Testis (tissue), 3 donors: ENCODE results near the gene LETM1. TPM values are rescaled to one million over a fixed set of nuclear protein-coding genes. Genes with fewer than 3 reads are reported as not detected.

Experiments
- DNase-seq: peaks from one replicate; pipeline ENCODE4 v3.0.0-alpha.2; 2019
- H3K27ac ChIP-seq, 2 donors: fragments of 200-600 bp; sonication (generic); one replicate each; pipeline ENCODE4 v1.5.1; 2019
- H3K27me3 ChIP-seq: fragments of 200-600 bp; sonication (generic); one replicate; pipeline ENCODE4 v1.5.1; 2019
- H3K36me3 ChIP-seq: fragments of 200-600 bp; sonication (generic); one replicate; pipeline ENCODE4 v1.5.1; 2017; ENCODE audit warnings: low read depth; ENCODE audit errors: missing control alignments
- H3K4me1 ChIP-seq: fragments of 200-600 bp; sonication (generic); one replicate; pipeline ENCODE4 v1.5.1; 2019
- H3K4me3 ChIP-seq, 2 donors: fragments of 200-600 bp; sonication (generic); one replicate each; pipeline ENCODE4 v1.5.1; 2017 to 2019
- H3K9me3 ChIP-seq: fragments of 200-600 bp; sonication (generic); one replicate; pipeline ENCODE4 v1.5.1; 2017
- POLR2A ChIP-seq: fragments of 450-650 bp; IDR thresholded peaks from one replicate; pipeline ENCODE4 v1.6.1; 2017; ENCODE audit warnings: antibody characterized with exemption, mild to moderate bottlenecking, moderate library complexity
- WGBS, 2 donors: methylation state at CpG; one replicate each; pipeline ENCODE4 v1.1.5; 2018; 5-methylcytosine and 5-hydroxymethylcytosine counted together
- intact Hi-C: fragments of 100-400 bp; cut with DNase I; formaldehyde crosslinking; loops from one replicate; pipeline ENCODE4 v1.15.1; 2023; ENCODE audit warnings: low total_unique reads
- polyA plus RNA-seq: library from polyadenylated mRNA; stranded (reverse); fragments of 350-450 nt; fragmentation: Illumina TruSeq; extraction: RNeasy Lipid Tissue Mini Kit (QIAGEN cat#74804); gene quantifications from one replicate; pipeline ENCODE4 v1.2.3, GENCODE V29; 2014; ENCODE audit warnings: low read depth, low replicate concordance; ENCODE audit not compliant: insufficient read depth
- total RNA-seq, 2 donors: library from RNA; depleted of rRNA; stranded (reverse); fragments of >200 nt; gene quantifications; one replicate each; pipeline ENCODE4 v1.2.3, GENCODE V29; 2016
- TF ChIP-seq, protein P1 (sequence below), 3 experiments: fragments of 450-650 bp in 2 of 3; fragments of 200-600 bp in 1 of 3; sonication (generic) in 1 of 3; IDR thresholded peaks; one replicate each; pipeline ENCODE4 v1.5.1; 2016 to 2019; ENCODE audit warnings: antibody characterized with exemption in 3 of 3, mild to moderate bottlenecking in 2 of 3, moderate library complexity in 1 of 3

LETM1 gene
- total and polyA plus RNA-seq, 3 donors from 2014 or later, result 38.1 to 124 (median 90.7) TPM

DNA sequence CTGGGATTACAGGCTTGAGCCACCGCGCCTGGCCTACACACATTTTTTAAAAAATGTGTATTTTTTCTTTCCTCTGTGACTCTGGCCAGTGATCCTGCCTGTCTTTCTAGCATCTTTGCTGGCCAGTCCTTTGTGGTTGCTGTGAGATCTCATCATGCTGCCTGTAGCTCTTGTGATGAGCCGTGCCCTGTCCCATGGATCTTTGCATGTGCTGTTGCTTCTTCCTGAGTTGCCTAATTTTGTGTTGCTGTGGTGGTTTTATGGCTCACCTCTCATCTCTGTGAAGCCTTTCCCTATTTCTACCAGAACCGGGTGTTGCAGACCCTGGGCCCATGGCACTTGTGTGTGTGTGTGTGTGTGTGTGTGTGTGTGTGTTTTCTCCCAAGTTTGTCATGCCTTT, 23.5 kb upstream of the LETM1 start:
- DNase-seq, result no peak
- WGBS, 2 donors, result 94 to 97% methylated on average over 4 of the region's 4 CpGs
- no peaks in the 10 kb centered on the region for H3K4me1 ChIP-seq
- H3K36me3 ChIP-seq, result no peaks in the 10 kb centered on the region
- no peaks in the 10 kb centered on the region for H3K27me3 ChIP-seq
- no peak for TF ChIP-seq POLR2A
- TF ChIP-seq, protein P1, sequence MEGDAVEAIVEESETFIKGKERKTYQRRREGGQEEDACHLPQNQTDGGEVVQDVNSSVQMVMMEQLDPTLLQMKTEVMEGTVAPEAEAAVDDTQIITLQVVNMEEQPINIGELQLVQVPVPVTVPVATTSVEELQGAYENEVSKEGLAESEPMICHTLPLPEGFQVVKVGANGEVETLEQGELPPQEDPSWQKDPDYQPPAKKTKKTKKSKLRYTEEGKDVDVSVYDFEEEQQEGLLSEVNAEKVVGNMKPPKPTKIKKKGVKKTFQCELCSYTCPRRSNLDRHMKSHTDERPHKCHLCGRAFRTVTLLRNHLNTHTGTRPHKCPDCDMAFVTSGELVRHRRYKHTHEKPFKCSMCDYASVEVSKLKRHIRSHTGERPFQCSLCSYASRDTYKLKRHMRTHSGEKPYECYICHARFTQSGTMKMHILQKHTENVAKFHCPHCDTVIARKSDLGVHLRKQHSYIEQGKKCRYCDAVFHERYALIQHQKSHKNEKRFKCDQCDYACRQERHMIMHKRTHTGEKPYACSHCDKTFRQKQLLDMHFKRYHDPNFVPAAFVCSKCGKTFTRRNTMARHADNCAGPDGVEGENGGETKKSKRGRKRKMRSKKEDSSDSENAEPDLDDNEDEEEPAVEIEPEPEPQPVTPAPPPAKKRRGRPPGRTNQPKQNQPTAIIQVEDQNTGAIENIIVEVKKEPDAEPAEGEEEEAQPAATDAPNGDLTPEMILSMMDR (IDR thresholded peaks at IDR 0.05), result no peak
- intact Hi-C loops, result no loop called here
- H3K9me3 ChIP-seq, result no peaks in the 10 kb centered on the region
- no peak overlapping the region for H3K4me3 ChIP-seq
- H3K27ac ChIP-seq, result no peak overlapping the region

DNA sequence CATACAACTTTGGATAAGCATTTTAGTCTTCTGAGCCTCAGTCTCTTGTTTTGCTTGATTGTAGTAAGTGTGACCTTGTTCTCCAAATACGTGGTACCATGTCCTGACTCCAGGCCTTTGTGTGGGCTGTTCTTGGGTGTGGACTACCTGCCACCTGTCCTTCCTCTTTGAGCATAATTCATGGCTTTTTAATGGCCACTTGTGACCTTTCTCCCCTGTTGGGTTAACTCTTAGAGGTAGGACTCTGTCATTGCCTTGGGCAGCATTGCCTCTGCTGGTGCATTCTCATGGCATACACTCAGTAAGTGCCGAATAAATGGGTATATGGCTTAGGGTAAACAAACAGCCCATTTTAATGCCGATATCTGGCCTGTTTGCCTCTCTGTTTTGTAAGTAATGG, 18.2 kb upstream of the LETM1 start:
- H3K27ac ChIP-seq, result no peak overlapping the region
- TF ChIP-seq, protein P1 (IDR thresholded peaks at IDR 0.05), result no peak
- H3K36me3 ChIP-seq, result no peaks in the 10 kb centered on the region
- no peak for DNase-seq
- H3K27me3 ChIP-seq, result no peaks in the 10 kb centered on the region
- no peak overlapping the region for H3K4me3 ChIP-seq
- WGBS, 2 donors, result 88 to 94% methylated on average over 3 of the region's 3 CpGs
- H3K4me1 ChIP-seq, result no peaks in the 10 kb centered on the region
- no peaks in the 10 kb centered on the region for H3K9me3 ChIP-seq
- intact Hi-C loops, result no loop called here

DNA sequence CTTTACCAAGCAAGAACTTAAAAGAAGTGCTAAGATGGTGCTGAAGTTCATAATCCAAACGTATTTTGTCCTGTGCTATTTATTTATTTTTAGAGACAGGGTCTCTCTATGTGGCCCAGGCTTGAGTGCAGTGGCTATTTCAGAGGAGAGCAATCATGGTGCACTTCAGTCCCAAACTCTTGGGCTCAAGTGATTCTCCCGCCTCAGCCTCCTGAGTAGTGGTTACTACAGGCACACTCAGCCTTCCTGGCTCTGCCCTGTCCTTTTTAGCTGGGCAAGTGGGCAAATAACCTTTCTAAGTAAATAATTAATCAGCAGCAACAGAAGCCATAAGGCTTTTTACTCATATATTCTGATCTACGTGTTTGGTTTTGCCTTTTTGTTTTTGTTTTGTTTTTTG, 17.8 kb upstream of the LETM1 start:
- H3K27ac ChIP-seq, result no peak overlapping the region
- no peak for DNase-seq
- 74 to 77% methylated on average over 3 of the region's 3 CpGs for WGBS, 2 donors
- no peaks in the 10 kb centered on the region for H3K4me1 ChIP-seq
- intact Hi-C loops, result no loop called here
- no peaks in the 10 kb centered on the region for H3K27me3 ChIP-seq
- H3K9me3 ChIP-seq, result no peaks in the 10 kb centered on the region
- TF ChIP-seq, protein P1 (IDR thresholded peaks at IDR 0.05), result no peak
- TF ChIP-seq POLR2A, result no peak
- no peak overlapping the region for H3K4me3 ChIP-seq
- no peaks in the 10 kb centered on the region for H3K36me3 ChIP-seq

DNA sequence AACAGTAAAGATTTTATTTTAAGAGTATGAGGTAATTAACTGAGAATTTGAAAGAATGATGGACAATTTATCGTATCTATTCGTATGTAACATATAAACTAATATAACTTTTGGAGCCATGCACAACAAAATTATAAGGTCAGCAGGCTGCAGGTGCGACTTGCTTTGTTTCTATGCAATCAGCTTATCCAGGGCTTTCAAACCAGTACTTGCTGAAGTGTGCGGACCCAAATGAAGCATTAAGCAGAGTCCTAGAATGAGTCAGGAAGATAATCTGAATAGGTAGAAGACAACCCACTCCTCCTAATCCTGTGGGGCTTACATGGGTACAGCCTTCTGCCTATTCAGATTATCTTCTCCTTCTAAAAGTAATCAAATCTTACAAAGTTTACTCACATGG, 17.3 kb upstream of the LETM1 start:
- Histone ChIP-seq H3K27ac (no peak overlapping the region), H3K36me3 (no peaks in the 10 kb centered on the region), H3K4me1 (no peaks in the 10 kb centered on the region), H3K4me3 (no peak overlapping the region), H3K27me3 (no peaks in the 10 kb centered on the region), H3K9me3 (no peaks in the 10 kb centered on the region)
- DNase-seq, result no peak
- WGBS, 2 donors, result 45 to 65% methylated on average over 4 of the region's 4 CpGs
- TF ChIP-seq, protein P1 (IDR thresholded peaks at IDR 0.05), result no peak
- TF ChIP-seq POLR2A, result no peak
- intact Hi-C loops, result no loop called here

DNA sequence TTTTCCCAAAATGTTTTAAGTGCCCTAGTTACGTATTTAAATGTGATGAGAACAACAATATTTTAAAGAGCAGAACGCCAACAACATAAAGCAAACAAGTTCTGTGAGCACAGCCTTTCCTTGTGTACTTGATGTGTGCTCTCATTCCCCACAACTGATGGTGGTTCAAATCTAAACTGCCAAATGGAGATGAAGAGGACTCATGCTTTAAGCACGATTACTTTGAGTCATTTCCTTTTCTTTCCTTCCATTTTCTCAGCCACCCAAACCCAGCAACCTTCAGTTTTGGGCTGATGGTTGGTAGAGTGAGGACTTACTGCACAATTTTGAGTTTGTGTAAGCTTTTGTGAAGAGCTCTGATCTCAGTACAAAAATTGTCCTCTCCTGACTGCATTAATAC, 16.9 kb upstream of the LETM1 start:
- WGBS, 2 donors, result 50 to 52% methylated on average over 3 of the region's 3 CpGs
- DNase-seq, result no peak
- Histone ChIP-seq H3K27ac (peak overlapping the region in 1 of 2 donors; percentile 94), H3K9me3 (no peaks in the 10 kb centered on the region), H3K27me3 (no peaks in the 10 kb centered on the region), H3K36me3 (no peaks in the 10 kb centered on the region), H3K4me3 (no peak overlapping the region), H3K4me1 (no peaks in the 10 kb centered on the region)
- intact Hi-C loops, result no loop called here
- no peak for TF ChIP-seq POLR2A
- TF ChIP-seq, protein P1 (IDR thresholded peaks at IDR 0.05), result no peak
